Stimulated activated CD4-positive, alpha-beta T cell treated with anti-CD3 and anti-CD28 coated beads, Interleukin-15, amount 100 ng/mL, for 24 hours (primary cell): ENCODE measurements around the gene ADNP.
"Not testable (repeated sequence)": the region's sequence is repeated elsewhere in the genome, so short reads cannot be mapped to it uniquely, and the experiment has no call there.

Experiments
- DNase-seq: peaks from one replicate; pipeline ENCODE4 v3.0.0-alpha.2; 2020

ADNP gene

DNA sequence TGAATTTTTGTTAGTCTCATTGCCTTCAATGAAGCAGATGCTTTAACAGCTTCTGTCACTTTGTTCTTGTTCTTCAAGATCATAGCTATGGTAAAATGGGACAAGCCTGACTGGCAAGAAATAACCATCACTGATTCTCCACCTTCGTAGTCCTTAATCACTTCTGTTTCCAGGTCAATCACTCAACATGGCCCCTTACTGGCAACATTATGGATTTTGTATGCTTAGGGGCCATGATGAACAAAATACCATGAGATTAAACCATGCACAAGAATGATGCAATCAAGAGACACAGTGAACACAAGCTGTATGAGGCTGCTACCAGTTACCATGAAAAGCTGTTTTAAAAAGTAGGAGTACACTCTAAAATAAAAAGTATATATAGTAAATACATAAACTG is 32.8 kb downstream of the ADNP start:
- no peak for DNase-seq

DNA sequence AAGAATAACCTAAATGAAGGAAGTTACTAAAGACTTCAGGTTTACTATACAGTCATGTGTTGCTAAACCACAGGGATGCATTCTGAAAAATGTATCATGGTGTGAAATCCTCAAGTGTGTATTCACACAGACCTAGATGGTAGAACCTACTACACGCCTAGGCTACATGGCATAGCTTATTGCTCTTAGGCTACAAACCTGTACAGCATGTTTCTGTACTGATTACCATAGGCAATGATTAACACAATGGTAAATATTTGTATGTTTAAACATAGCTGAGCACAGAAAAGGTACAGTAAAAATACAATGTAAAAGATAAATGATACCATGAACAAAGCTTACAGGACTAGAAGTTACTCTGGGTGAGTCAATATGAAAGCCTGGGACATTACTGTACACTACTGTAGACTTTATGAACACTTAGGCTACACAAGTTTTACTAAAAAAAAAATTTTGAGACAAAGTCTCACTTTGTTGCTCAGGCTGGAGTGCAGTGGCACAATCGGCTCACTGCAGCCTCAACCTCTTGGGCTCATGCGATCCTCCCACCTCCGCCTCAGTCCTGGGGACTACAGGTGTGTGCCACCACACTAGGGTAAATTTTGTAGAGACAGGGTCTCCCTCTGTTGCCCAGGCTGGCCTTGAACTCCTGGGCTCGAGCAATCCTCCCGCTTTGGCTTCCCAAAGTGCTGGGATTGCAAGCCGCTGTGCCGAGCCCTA is 36.0 kb downstream of the ADNP start:
- no peak for DNase-seq

DNA sequence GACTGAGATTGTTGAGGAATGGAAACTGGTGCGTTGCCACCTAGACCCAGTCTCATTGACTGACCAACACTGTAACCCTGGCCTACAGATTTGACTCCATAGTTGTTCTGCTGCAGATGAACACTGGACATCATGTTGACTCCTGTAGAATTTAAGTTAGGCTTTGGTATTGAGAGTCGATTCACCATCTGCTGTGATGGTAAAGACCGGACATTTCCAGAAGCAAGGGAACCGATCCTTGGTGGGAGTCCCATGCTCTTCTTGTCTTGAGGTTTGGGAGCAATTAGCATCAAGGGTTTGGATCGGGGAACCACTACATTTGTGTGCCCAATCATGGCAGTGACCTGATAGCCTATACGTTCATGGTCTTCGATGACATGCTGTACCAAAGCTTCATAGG is 37.6 kb downstream of the ADNP start:
- DNase-seq, result no peak

DNA sequence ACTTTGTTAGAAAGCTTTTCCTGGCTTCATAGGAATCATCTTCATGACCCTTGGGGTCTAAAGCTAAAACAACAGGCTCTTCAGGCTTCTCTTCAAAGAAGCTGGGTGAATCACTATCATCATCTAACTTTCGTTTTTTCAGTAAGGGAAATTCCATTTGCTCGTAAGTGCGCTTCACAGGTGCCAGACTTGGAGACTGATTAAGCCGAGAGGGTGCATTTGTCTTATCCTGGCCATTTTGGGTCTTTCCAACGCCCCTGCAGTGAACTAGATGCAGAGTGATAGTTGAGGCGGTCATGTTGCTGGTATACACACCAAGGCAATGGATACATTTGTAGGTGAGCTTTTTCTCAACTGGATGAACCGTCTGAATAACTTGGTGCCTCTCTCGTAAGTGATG is 38.8 kb downstream of the ADNP start:
- DNase-seq, result no peak

DNA sequence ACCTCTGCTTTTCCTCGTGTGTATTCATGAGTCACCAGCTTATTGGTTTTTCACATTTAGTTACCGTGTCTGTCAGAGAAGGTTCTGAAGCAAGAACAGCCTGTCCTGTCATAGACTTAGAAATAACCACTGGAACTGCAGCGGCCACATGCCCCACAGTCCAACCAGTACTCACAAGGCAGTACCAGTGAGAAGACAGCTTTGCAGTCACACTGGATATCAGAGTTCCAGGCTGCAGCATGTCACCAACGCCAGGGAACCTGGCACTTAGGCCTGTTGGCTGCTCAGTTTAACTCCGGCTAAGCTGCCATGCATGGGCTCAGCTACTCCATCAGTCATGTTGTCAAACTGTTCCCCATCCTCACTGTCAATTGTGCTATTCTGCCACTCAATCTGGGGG is 40.1 kb downstream of the ADNP start:
- no peak for DNase-seq

DNA sequence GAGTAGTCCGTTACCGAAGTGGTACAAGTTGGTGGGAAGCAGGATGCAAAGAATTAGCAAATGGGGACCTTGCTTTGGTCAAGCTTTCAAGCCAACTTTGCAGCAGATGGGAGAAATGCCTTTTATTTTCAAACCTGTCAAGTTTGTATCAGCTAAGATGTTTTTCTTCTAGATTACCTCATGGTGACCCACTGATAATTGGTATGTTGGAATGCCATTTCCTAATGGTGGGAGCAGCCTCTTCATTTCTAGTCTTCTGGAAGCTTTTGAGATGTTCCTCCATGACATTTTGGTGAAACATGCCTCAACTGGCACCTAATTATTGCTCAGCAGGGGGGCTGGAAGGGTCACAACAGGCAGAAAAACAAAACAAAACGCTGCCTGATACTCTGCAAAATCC is 43.7 kb downstream of the ADNP start:
- no peak for DNase-seq

DNA sequence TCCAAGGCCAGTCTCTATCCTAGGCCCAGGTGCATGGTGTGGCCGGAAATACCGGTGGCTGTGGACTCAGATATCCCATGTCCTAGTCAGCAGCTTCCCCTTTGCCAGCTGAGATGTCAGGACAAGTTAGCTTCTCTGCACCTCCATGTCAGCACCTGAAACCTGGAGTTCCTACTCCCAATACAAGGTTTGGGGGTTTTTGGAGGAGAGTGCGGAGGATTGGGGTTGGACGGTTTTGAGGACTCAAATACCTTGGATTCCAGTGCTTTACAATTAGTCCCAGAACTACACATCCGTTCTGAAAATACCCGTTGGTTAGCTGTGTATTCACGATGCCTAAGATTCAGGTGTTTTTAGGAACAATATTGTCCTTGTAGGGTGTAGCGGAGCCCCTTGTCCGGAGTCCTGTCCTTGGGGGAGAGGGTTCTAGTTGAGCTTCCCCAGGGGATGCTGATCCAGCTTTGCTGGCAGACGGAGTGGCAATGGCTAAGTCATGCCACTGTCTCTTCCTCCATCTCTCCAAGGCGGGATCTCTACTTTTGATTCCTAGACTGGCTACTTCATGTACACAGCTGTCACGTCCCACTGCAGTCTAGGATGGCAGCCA is 45.0 kb downstream of the ADNP start:
- no peak for DNase-seq

DNA sequence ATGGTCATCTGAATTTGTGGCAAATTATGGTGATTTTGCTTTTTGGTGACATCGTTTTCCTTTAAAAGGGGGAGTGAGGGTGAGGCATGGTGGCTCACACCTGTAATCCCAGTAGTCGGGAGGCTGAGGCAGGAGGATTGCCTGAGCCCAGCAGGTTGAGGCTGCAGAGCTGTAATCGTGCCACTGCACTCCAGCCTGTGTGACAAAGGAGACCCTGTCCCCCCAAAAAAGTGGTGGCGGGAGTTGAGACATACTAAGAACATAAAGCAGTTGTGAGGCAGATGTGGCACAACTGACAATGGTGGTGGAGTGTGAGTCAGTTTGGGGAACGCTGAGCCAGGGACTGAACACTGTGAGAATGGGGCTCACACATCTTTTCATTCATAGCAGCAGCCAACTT is 45.5 kb downstream of the ADNP start:
- DNase-seq, result no peak

DNA sequence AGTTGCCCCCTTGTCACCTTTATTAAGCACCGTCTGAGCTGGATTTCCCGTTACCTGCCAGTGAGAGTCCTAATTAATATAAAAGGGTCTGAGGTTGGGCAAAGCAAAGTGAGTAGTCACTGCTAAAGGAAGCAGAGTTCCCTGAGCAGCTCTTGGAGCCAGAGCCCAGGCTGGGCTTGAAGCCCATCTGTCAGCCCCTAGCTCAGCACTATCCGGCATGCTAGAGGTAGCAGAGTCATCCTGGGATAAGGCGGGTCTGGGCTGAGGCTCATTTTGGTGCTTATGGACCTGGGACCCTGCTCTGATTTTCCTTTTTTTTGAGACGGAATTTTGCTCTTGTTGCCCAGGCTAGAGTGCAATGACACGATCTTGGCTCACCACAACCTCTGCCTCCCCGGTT is 46.2 kb downstream of the ADNP start:
- no peak for DNase-seq

DNA sequence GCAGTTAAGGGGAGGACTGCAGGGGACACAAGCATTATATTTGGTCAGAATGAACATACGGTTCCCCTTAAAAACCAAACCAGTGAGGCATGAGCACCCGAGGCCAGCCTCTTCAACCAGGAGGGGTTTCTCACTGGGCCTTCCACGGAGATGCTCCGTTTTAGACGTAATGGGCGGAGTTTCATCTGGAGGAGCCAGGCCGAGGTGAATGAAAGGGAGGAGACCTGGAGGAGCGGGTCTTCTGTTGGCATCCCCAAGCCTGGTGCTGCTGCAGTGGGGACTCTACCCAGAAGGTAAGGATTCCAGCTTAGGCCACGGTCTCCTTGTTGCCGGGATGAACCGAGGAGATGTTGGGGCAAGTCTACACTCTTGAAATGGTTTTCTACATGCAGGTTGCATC is 47.4 kb downstream of the ADNP start:
- no peak for DNase-seq

DNA sequence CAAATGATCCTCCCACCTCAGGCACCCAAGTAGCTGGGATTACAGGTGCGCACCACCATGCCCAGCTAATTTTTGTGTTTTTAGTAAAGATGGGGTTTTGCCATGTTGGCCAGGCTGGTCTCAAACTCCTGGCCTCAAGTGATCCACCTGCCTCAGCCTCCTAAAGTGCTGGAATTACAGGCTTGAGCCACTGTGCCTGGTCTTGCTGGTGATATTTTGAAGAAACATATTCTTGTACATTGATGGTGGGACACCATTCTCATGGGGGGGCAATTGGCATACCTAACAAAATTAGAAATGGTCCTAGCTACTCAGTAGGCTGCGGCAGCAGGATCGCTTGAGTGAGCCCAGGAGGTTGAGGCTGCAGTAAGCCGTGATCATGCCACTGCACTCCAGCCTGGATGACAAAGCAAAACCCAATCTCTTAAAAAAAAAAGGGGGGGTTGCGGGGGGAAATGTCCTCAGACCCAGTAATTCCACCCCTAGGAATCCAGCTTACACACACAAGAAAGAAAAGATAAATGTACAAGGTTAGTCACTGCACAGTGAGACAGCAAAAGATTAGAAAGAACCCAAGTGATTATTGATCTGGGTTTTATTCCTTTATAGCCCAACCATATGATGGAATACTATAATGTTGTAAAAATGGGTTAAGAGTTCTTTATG is 49.3 kb downstream of the ADNP start:
- DNase-seq, result not testable (repeated sequence)

DNA sequence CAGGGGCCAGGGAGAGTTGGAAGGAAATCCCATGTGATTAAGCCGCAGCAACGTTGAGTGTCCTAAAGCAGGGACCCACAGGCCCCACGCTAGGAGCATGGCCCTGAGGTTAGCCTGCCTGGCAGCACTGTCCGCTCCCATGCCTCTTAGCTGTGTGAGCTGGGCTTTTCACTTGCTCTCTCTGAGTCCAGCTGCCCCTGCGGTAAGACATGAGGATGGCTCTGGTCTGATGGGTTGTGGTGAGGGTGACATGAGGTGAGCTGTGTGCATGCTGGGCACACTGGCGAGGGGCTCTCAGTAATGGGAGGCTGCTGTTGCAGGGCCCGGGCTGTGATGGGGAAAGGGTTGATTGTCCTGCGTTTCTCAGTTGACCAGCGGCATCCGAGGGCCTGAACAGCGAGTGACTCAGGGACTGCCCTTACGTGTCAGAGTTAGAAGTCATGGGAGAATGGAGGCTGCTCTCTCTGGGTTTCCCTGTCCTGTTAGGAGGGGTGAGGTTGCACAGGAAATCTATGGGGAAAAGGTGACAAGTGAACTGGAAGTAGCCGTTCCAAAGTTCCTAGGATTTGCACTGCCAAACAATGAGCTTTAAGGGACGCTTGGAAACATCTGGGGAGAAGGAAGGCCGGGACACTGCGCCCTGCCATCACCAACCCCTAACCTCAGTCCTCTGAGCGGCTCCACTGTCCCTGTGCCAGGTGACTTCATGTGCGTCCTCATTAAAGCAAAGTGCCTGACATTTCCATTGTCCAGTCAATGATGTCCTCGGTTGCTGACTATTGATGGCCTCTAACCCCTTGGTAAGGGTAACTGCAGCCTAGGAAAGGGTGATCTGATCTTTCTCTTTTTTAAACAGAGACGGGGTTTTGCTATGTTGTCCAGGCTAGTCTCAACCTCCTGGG is 51.3 kb downstream of the ADNP start:
- DNase-seq, result no peak

DNA sequence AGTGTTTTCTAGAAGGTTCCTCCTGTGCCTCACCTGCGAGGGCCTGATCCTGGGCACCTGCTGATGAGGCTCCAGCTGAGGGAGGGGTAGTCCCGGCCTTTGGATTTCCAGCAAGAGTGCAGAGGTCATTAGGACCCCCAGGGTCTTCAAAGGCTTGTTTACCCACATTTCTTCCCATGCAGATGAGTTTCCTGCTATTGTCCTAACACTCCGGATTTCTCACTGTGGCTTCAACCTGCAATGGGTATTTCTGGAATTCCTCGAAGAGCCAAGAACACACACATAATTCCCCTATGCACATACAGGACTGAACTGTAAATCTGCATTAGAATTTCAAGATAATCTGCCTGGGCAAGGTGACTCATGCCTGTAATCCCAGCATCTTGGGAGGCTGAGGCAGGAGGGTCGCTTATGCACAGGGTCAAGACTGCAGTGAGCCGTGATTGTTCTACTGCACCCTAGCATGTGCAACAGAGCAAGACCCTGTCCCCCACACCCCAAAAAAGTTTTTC is 53.9 kb downstream of the ADNP start:
- DNase-seq, result no peak

DNA sequence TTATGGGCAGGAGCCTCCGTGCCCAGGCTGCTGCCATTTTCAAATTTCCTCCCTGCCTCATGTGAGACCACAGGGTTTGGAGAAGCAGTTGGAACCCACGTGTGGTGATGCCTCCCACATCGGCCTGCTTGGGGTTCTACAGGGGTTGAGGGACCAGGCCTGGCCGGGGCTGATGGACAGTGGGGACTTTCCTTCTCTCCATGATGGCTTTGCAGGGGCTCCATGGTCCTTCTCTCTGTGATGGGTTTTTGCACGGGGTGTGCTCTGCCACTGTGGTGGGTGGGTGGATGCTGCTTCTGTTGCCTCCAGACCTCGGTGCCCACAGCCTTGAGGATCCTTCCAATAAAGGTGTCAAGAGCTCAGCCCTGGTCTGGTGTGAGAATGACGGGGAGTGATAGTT is 54.4 kb downstream of the ADNP start:
- no peak for DNase-seq

DNA sequence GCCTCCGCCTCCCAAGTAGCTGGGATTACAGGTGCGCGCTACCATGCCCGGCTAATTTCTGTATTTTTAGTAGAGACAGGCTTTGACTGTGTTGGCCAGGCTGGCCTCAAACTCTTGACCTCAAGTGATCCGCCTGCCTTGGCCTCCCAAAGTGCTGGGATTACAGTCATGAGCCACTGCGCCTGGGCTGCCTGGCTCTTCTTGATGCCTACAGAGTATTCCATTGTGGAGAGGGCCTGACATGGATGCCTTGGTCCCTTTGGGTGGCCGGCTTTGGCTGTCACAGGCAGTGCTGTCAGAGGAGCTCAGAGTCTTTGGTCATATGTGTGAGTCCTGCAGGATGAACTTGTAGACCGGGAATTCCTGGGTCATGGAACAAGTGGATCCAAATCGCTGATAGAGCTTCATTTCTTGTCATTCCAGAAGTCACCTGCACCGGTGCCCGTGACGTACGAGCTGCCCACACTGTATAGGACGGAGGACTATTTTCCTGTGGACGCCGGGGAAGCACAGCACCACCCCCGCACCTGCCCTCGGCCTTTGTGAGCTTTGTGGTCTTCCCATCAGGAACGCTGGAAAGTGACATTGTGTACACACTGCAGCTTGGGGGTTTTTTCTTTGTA is 55.1 kb downstream of the ADNP start:
- DNase-seq, result no peak

DNA sequence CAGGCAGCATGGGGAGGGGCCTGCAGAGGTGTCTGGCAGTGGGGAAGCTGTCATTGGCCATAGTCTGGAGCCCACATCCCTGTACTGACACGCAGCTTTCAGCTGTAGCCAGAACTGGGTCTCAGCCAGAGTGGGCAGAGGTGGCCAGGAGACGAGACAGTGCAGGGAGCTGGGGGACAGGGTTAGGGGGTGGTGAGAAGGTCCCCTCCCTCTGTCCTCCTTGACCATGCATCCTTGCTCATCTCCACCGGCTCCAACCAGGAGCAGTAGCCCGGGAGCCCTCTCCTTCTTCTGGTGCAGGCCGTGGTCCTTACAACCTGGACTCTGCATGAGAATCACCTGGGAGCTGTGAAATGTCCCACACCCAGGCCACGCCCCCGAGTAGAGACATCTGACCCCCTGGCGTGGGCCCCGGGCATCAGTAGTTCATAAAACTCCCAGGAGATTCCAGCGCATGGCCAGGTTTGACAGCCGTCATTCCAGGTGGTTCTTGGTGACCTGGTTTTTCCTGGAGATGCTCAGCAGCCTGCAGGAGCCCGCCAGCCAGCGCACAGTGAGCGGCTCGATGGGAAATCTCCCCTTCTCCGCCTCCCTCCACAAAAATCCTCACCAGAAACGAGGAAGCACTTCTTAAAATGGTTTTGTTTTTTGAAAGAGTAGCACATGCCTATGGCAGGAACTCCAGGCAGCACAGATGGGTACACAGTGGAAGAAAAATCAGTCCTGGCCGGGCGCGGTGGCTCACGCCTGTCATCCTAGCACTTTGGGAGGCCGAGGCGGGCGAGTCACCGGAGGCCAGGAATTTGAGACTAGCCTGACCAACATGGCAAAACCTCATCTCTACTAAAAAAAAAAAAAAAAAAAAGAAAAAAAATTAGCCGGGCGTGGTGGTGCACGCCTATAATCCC is 56.2 kb downstream of the ADNP start:
- no peak for DNase-seq

DNA sequence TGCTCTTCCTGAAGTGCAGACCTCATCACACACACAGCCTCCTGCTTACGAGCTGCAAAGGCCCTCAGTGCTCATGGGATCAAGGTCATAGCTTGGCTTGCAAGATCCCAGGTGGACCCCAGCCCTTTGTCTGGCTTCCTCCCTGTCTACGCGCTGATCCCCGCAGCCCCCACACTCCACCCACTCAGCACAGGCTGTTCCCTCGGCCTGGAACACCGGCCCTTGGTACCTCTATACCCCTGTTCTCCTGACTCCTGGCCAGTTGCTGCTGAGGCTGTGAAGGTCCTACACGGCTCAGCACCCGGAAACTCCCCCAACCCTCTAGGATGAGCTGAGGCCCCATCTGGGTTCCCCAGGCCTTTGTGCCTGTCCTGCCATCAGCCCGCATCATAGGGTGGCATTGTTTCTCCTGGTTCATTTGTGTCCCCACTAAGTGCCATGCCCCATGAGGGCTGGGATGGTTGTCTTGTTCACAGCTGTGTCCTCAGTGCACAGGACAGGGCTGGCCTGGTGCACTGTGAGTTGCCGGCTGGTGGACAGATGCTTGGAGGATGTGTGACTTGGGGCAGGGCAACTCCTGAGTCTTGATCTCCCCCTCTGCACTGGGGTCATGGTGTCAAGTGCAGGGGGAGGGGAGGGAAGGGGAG is 57.0 kb downstream of the ADNP start:
- no peak for DNase-seq

DNA sequence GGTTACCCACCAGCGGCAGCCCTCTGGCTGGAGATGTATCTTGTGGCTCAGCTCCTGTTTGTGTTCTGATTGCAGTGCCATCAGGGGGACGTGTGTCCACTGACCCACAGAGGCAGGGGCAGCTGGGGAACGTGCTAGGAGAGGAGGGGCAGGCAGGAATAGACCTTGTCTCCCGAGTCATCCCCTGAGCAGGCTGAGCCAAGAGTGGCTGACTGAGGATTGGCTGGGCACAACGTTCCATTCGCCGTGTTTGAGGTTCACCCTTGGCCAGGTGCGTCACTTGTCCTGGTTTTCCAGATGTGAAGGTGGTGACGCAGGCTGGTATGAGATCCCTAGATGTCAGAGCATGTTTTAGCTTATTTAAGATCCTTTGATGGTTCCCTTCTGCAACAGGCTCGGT is 57.7 kb downstream of the ADNP start:
- DNase-seq, result no peak

DNA sequence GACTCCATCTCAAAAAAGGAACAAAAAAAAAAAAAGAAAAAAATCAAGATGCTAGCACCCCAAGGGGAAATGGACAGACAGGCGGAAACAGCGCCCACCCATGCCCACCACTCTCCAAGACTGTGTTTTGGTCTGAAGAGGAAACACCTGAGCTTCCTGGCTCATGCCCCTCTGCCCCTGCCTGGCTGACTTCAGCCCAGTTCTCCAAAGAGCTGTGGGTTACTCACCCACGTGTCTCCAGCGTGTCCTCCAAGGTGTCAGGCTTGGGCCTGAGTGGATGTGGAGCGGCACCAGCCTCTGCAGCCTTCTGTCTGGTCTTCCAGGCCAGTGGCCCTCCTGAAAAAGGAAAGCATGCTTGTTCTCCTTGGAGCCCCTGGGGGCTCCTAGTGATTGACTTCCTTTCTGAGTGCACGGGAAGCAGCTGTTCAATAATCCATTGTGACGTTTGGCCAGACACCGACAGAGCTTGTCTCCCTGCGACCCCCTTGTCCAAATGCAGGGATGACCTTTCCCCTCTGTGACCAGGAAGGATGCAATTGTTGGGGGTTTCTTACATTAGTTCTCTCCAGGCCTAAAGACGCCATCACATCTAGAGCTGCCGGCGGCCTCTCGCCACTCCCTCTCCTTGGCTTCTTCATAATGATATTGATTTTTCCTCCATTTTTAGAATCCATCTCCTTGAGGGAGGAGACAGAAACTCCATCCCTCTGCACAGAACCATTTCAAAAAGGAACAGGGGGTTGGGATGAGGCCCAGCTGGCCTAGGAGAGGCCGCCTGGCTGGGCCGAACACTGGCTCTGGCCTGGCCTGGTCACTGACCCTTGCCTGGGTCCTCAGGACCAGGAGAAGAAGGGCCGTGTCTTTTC is 58.4 kb downstream of the ADNP start:
- no peak for DNase-seq

DNA sequence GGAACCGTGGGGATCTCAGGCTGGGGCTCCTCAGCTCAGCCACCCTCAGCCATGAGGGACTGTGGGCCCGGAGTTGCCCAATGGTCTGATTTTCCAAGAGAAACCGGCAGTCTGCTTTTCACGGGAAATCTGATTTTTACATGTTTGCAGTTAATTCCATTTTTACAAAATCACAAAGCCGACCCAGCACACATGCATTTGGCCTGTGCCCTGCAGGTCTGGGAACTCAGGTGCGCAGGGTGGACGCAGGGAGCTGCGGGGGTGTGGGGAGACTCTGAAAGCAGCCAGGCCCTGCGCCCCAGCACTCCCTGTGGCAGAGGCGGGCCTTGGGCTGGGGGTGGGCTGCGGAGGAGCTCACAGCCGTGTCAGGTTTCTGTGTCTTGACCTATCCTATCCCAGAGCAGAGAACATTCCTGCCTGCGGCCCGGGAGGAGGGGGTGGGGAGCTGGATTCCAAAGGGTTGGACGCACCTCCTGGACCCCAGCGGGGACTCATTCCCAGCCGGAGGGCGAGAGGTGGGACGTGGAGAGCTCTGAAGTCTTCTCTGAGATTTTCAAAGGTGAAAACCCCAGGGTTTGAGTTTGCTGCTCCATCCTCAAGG is 60.6 kb downstream of the ADNP start:
- DNase-seq, result no peak
